Colonic mucosa (tissue), 4 donors: ENCODE data around the gene SPN. TPM values are rescaled to one million over a fixed set of nuclear protein-coding genes. Genes with fewer than 3 reads are reported as not detected.

Source experiments
- DNase-seq: peaks from one replicate; pipeline ENCODE4 v3.0.0-alpha.2; 2020
- H3K27ac ChIP-seq: fragments of 200-600 bp; one replicate; pipeline ENCODE4 v1.8.0; 2021
- H3K27me3 ChIP-seq: fragments of 200-600 bp; one replicate; pipeline ENCODE4 v1.8.0; 2021
- H3K36me3 ChIP-seq: fragments of 200-600 bp; one replicate; pipeline ENCODE4 v1.8.0; 2021
- H3K4me1 ChIP-seq: fragments of 200-600 bp; one replicate; pipeline ENCODE4 v1.8.0; 2021; ENCODE audit warnings: mild to moderate bottlenecking
- H3K4me3 ChIP-seq: fragments of 200-600 bp; one replicate; pipeline ENCODE4 v1.8.0; 2021
- H3K9ac ChIP-seq, 2 donors: one replicate each; pipeline ENCODE4 v1.7.0; 2013; ENCODE audit warnings: control low read depth in 2 of 2, low read depth in 2 of 2, low read length in 2 of 2
- H3K9me3 ChIP-seq: fragments of 200-600 bp; one replicate; pipeline ENCODE4 v1.8.0; 2021
- intact Hi-C: fragments of 100-400 bp; cut with DNase I; formaldehyde crosslinking; loops from one replicate; pipeline ENCODE4 v1.14.1; 2022
- total RNA-seq, 2 donors: library from RNA; stranded (reverse); fragmentation: NEBNext Ultra II Directional in 1 of 2; extraction: Animal tissue kit (Norgen Biotek cat#: 25700) in 1 of 2; gene quantifications; one replicate each; pipeline ENCODE4 v1.2.1, GENCODE V29; 2021
- TF ChIP-seq, protein P1 (sequence below): fragments of 200-600 bp; IDR thresholded peaks from one replicate; pipeline ENCODE4 v1.8.0; 2022; ENCODE audit warnings: antibody characterized with exemption, mild to moderate bottlenecking
- donor health status: healthy.
- donor health status: DM: no; HTN: no; CAD: no.
- donor health status: DM: no; HTN: no; CAD: no.

Gene SPN
- total RNA-seq, 2 donors from 2014 or later = 2.3 to 3.7 TPM

DNA sequence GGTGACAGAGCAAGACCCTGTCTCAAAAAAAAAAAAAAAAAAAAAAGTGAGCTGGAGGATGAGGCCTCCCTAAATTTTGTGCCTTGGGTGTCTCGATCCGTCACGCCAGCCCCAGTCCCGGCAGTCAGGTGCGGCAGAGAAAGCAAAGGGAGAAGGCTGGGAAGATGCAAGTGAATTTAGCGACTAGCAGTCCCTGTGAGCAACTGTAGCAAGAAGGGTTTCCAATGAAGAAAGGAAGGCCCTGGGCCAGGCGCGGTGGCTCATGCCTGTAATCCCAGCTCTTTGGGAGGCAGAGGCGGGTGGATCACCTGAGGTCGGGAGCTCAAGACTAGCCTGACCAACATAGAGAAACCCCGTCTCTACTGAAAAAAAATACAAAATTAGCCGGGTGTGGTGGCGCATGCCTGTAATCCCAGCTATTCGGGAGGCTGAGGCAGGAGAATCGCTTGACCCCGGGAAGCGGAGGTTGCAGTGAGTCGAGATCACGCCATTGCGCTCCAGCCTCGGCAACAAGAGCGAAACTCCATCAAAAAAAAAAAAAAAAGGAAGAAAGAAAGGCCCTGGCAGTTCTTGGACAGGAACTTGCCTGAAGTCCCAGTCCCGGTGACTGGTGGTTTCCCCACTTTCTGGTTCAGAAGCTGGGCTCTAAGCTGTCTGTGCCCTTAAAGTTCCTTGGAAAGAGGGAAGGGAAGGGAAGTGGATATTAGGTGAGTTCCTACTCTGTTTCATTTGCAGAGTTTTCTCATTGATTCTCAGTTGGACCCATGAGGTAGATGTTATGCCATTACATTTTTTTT lies 14.1 kb downstream of the SPN start:
- DNase-seq = no peak
- Histone ChIP-seq H3K4me1 (no peaks in the 10 kb centered on the region), H3K27me3 (no peaks in the 10 kb centered on the region), H3K36me3 (no peaks in the 10 kb centered on the region), H3K4me3 (no peak overlapping the region), H3K27ac (no peak overlapping the region), H3K9me3 (no peaks in the 10 kb centered on the region), H3K9ac (no peak overlapping the region)
- intact Hi-C loops = no loop called here
- TF ChIP-seq, protein P1, sequence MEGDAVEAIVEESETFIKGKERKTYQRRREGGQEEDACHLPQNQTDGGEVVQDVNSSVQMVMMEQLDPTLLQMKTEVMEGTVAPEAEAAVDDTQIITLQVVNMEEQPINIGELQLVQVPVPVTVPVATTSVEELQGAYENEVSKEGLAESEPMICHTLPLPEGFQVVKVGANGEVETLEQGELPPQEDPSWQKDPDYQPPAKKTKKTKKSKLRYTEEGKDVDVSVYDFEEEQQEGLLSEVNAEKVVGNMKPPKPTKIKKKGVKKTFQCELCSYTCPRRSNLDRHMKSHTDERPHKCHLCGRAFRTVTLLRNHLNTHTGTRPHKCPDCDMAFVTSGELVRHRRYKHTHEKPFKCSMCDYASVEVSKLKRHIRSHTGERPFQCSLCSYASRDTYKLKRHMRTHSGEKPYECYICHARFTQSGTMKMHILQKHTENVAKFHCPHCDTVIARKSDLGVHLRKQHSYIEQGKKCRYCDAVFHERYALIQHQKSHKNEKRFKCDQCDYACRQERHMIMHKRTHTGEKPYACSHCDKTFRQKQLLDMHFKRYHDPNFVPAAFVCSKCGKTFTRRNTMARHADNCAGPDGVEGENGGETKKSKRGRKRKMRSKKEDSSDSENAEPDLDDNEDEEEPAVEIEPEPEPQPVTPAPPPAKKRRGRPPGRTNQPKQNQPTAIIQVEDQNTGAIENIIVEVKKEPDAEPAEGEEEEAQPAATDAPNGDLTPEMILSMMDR = no peak

DNA sequence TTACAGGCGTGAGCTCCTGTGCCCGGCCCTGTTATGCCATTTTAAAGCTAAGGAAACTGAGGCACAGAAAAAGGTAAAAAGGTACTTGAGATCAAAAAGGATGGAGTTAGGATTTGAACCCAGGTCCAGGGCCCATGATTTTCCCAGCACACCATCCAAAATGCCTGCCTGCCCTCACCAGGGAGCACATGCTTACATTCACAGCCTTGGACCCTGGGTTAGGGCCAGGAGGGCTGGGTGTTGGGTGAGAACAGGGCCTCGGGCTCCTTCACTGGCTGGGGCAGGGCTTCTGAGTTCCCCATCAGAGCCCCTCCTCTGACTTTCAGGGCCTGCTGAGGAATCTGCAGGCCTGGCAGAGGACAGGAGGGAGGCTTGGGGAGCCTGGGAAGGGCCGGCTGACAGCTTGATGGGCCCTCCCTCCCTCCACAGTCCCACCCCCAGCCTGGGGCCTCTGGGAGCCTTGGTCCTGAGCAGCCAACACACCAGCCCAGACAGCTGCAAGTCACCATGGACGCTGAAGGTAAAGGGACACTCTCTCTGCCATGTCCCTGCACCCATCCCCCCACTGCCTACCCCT lies 15.7 kb downstream of the SPN start, which contains the start of gene QPRT:
TSS of gene QPRT (plus strand) at position 490 of the 577 bp plus-strand sequence. CDS start at position 508, 18 bp downstream.
- Histone ChIP-seq H3K9ac (peak within 1 kb of the TSS; percentile 51 to 74), H3K9me3 (no peaks in the 10 kb centered on the region), H3K36me3 (no peaks in the 10 kb centered on the region), H3K4me3 (peak within 1 kb of the TSS; percentile 36), H3K4me1 (no peaks in the 10 kb centered on the region), H3K27me3 (no peaks in the 10 kb centered on the region), H3K27ac (peak within 1 kb of the TSS; percentile 80)
- TF ChIP-seq, protein P1 = no peak
- intact Hi-C loops = no loop called here
- DNase-seq = peak; percentile 81

DNA sequence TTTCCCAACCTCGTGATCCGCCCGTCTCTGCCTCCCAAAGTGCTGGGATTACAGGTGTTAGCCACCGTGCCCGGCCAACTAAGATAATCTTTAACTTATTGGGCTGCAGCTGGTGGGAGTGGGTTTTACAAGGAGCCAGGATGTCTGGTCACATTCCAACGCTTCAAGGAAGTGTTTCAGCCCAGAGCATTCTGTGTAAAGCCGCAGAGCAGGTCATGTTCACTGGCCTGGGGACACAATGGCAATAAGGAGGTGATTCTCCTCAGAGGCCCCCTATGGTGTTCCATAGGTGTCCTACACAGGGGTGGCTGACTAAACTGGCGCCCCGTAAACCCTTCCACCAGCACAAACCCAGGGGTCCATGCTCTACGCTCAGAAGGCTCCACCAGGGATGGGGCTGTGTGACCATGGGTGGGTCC lies 17.1 kb downstream of the SPN start:
- H3K4me3 ChIP-seq = peak overlapping the region; percentile 36
- no peaks in the 10 kb centered on the region for H3K4me1 ChIP-seq
- intact Hi-C loops = no loop called here
- no peaks in the 10 kb centered on the region for H3K36me3 ChIP-seq
- DNase-seq = peak; percentile 75
- TF ChIP-seq, protein P1 = no peak
- peak overlapping the region; percentile 80 for H3K27ac ChIP-seq
- H3K9ac ChIP-seq = peak overlapping the region in 1 of 2 donors; percentile 63
- no peaks in the 10 kb centered on the region for H3K27me3 ChIP-seq
- no peaks in the 10 kb centered on the region for H3K9me3 ChIP-seq

DNA sequence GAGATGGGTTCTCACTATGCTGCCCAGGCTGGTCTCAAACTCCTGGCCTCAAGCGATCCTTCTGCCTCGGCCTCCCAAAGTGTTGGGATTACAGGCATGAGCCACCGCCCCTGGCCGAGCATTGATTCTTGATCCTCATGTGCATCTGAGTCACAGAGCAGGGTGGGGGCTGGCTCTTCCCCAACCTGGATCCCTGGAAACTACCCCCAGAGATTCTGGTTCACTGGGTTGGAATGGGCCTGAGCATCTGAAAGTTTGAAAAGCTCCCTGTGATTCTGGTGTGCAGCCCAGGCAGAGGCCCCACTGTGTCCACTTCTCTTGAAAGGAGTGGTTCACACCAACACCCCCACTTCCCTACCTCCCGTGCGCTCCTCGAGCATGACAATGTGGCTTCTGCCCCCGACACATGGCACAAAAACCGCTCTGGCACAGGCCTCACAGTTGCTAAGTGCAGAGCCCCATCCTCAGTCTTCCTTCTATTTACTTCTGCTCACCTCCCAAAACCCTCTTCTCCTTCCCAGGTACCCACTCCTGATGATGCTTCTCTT lies 20.6 kb downstream of the SPN start:
- TF ChIP-seq, protein P1 = no peak
- Histone ChIP-seq H3K27me3 (no peaks in the 10 kb centered on the region), H3K9ac (no peak overlapping the region), H3K27ac (no peak overlapping the region), H3K9me3 (no peaks in the 10 kb centered on the region), H3K36me3 (no peaks in the 10 kb centered on the region), H3K4me3 (no peak overlapping the region), H3K4me1 (no peaks in the 10 kb centered on the region)
- DNase-seq = no peak
- intact Hi-C loops = no loop called here

DNA sequence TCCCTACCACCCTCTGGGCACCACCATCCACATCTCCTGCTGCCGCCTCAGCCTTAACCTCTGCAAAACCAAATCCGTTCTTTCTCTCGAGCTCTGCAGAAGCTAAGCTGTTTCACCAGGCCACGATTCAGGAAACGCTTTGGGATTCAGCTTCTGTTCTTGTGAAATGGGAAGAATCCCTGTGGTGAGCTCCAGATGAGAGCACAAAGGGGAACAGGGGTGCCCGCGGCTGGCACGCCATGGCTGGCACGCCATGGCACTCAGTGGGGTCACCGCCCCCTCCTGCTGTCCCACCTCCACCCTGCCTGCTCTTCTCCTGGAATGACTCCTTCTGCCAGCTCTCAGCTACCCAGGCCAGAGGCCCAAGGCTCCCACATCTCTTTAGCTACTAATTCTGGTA lies 21.6 kb downstream of the SPN start:
- no peak overlapping the region for H3K4me3 ChIP-seq
- H3K9me3 ChIP-seq = no peaks in the 10 kb centered on the region
- TF ChIP-seq, protein P1 = no peak
- H3K27ac ChIP-seq = no peak overlapping the region
- no peak for DNase-seq
- no peaks in the 10 kb centered on the region for H3K36me3 ChIP-seq
- H3K4me1 ChIP-seq = no peaks in the 10 kb centered on the region
- intact Hi-C loops = no loop called here
- no peaks in the 10 kb centered on the region for H3K27me3 ChIP-seq
- no peak overlapping the region for H3K9ac ChIP-seq
